Stimulated activated CD8-positive, alpha-beta memory T cell treated with anti-CD3 and anti-CD28 coated beads, Interleukin-7, amount 100 ng/mL, for 24 hours (primary cell): ENCODE data around the gene PRPF19.

Source experiments
- DNase-seq: peaks from one replicate; pipeline ENCODE4 v3.0.0-alpha.2; 2020; ENCODE audit warnings: low read depth

PRPF19 gene

DNA sequence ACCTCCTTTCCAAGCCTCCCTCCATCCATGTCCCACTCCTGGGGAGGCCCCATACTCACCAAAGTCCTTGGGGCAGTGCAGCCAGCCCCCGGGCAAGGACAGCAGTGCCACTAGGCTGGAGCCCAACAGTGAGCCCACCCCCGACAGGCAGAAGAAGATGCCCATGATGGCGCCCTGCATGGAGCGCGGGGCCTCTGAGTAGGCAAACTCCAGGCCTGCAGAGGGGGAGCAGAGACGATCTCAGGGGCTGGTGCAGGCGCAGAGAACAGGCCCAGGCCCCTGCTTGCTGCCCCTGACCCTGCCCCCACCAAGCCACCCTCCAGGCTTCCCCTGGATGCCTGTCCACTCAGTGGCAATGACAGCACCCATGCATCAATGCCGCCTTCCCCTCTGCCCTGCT lies 31.4 kb upstream of the PRPF19 start:
- no peak for DNase-seq

DNA sequence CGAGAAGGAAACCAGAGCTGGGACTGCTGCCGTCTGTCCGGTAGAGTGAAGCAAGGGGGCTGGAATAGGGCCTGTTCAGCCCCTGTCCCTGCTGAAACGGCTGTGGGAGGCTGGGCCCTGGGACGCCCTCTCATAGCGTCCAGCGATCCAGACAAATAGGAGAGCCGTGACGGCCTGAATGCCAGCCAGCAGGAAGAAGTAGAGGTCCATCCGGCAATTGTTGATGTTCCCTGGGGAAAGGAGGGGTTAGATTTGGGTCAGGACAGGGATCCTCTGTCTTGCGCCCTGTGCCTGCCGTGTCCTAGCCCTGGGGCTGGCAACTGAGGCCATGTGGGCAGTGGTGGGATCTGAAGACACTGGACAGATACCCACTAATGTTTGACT lies 30.8 kb upstream of the PRPF19 start:
- no peak for DNase-seq

DNA sequence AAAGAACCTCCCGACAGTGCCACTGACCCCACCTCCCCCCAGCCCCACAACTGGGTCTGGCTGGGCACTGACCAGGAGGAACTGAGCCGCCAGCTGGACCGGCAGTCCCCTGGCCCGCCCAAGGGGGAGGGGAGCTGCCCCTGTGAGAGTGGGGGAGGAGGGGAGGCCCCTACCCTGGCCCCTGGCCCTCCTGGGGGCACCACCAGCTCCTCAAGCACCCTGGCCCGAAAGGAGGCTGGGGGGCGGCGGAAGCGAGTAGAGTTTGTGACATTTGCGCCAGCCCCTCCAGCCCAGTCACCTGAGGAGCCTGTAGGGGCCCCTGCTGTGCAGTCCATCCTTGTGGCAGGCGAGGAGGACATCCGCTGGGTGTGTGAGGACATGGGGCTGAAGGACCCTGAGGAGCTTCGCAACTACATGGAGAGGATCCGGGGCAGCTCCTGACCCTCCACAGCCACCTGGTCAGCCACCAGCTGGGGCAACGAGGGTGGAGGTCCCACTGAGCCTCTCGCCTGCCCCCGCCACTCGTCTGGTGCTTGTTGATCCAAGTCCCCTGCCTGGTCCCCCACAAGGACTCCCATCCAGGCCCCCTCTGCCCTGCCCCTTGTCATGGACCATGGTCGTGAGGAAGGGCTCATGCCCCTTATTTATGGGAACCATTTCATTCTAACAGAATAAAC lies 30.2 kb upstream of the PRPF19 start:
- no peak for DNase-seq

DNA sequence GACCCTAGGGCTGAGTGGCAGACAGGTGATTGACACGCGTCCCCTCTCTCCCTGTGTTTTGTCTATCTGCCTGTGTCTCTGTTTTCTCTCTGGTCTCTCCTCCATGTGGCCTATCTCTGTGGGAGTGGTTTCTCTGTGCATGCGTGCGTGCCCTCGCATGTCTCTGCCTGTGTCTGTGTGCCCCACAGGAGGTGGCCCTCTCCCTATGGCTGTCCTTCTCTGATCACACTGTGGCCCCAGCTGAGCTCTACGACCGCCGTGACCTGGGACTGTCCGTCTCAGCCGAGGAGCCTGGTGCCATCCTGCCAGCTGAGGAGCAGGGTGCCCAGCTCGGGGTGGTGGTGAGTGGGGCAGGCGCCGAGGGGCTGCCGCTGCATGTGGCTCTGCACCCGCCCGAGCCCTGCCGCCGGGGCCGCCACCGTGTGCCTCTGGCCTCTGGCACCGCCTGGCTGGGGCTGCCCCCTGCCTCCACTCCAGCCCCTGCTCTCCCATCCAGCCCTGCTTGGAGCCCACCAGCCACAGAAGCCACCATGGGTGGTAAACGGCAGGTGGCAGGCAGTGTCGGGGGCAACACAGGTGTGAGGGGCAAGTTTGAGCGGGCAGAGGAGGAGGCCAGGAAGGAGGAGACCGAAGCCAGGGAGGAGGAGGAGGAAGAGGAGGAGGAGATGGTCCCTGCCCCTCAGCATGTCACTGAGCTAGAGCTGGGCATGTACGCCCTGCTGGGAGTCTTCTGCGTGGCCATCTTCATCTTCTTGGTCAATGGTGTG lies 29.5 kb upstream of the PRPF19 start:
- no peak for DNase-seq

DNA sequence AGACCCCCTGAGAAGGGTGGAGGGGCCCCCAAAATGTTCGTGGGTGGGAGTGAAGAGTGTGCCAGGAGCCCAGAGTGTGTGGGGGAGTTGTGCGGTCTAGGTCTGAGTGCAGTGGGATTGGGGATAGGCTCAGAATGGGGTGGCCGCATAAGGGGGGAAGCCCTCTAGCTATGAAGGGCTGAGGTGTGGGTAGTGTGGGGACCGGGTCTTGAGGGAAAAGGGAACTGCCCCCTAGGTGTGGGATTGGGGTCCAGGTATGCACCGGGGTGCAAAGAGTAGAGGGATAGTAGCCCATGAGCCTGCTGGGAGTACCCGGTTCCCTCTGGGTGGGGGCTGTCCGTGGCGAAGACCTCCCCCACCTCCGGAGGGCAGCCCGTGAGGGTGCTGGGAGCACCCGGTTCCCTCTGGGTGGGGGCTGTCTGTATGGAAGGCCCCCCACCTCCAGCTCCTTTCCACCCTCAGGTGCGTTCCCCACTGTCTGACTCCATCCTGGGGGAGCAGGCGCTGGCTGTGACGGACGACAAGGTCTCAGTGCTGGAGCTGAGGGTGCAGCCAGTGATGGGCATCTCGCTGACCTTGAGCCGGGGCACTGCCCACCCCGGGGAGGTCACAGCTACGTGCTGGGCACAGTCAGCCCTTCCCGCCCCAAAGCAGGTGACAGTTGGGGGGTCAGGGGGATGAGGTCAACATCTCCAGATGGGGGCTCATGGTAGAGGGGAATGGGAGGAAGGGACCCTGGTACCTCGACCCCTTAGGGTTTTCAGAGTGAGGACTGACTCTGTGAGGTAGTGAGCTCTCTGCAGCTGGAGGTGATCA lies 28.6 kb upstream of the PRPF19 start:
- no peak for DNase-seq

DNA sequence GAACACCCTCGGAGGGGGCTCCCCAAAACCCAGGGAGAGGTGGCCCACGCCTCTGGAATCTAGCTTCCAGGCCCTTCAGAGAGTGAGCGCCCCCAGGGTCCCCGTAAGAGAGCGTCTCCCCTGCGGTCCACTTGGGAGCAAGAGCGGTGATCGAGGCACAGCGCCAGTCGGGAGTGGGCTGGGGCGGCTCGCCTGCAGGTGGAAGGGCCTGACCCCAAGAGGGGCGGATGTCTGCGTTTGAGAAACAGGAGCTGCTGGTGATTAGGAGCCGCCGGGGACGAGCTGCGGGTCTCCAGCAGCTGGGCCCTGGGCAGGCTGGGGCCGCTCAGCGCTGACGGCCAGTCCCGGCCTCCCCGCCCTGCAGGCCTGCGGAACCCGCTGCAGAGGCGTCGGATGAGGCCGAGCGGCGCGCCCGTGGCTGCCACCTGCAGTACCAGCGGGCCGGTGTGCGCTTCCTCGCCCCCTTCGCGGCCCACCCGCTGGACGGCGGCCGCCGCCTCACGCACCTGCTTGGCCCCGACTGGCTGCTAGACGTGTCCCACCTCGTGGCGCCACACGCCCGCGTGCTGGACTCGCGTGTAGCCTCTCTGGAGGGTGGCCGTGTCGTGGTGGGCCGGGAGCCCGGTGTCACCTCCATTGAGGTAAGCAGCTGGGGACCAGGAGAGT lies 27.9 kb upstream of the PRPF19 start:
- DNase-seq = no peak

DNA sequence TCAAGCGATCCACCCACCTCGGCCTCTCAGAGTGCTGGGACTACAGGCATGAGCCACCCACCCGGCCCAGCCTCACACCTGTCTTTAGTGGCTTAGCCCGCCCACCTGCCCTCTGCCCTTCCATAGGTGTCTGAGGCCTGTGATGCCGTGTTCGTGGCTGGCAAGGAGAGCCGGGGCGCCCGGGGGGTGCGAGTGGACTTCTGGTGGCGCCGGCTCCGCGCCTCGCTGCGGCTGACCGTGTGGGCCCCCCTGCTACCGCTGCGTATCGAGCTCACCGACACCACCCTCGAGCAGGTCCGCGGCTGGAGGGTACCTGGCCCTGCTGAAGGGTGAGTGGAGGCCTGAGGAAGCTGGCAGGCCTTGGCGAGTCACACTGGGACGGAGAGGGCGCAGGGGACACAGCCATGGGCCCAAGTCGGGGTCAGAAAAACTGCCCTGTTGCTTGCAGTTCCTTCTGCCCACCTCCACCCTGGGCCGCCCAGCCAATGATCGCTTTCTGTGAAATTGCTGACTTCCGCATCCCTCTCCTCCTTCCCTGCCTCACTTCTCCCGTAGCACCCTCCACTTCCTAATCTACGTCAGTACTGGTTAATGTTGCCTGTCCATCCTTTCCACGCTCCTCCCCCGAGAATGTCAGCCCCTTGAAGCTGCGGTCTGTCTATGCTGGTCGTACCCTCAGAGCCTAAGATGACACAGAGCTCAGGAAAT lies 27.2 kb upstream of the PRPF19 start:
- no peak for DNase-seq

DNA sequence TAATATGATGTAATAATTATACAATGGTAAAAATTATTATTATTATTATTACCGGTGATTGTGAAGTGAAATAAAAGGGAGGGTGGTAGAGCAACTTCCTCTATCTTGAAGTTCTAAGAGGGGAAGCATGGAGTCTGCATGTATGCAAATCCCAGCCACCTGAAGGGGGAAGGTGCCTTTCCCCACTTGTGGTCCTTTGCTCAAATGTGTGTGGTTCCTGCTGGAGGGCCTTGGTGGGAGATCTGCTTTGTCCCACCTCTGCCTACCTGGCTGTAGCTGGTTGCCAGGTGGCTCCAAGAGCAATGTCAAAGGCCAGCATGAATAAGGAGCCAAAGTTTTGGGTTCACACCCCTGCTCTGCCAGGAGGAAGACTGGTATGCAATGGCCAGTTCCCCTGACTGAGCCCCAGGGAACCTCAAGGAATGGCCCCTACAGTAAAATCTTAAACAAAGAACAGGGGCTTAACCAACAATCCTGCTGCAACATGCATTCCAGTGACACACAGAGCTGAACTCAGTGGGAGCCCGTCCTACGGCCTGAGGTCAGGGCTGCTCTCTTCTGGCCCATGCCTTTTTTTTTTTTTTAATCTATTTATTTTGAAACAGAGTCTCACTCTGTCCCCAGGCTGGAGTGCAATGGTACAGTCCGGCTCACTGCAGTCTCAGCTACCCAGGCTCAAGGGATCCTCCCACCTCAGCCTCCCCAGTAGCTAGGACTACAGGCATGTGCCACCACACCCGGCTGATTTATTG lies 26.4 kb upstream of the PRPF19 start:
- DNase-seq = no peak

DNA sequence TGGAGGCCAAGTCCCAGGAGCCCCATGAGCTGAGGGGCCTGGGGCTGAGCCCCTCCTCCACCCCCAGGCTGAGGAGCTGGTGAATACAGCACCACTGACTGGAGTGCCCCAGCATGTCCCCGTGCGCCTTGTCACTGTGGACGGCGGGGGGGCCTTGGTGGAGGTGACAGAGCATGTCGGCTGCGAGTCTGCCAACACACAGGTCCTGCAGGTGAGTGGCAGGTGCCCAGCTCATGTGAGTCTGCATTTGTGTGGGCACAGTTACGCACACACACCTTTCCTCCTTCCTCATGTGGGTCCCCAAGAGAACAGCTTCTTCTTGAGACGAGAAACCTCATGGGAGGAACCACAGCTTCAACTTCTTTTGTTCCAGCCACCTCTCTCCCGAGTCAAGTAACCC lies 25.5 kb upstream of the PRPF19 start:
- no peak for DNase-seq

DNA sequence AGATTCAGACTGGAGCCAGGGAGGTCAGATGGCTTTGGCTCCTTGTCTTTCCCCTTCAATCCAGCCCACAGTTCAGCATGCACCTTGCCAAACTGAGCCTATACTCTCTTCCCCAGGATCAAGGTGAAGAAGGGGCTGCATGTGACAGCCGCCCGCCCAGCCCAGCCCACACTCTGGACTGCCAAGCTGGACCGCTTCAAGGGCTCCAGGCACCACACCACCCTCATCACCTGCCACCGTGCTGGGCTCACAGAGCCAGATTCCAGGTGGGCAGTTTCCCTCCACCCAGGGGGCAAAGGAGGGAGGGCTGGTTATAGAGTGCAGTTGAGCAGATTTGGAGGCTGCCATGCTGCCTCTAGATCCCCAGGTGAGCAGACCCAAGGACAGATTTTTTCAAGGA lies 24.0 kb upstream of the PRPF19 start:
- DNase-seq = no peak

DNA sequence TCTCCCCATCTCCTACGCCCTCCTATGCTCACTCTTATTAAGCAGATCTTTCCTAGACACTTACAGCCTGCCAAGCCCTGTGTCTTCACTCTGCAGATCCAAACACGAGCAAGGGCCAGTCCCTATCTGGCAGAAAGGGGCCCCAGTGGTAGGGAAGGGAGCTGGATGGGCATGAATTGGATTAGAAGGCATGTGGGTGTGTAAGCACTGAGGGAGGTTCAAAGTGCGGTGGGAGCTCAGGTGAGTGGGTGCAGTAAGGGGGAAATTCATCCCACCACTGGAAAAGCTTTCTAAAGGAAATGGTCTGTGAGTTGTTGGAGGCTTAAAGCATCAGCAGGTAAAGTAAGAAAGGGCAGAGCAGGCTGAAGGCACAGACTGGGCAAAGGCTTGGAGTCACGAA lies 23.4 kb upstream of the PRPF19 start:
- no peak for DNase-seq

DNA sequence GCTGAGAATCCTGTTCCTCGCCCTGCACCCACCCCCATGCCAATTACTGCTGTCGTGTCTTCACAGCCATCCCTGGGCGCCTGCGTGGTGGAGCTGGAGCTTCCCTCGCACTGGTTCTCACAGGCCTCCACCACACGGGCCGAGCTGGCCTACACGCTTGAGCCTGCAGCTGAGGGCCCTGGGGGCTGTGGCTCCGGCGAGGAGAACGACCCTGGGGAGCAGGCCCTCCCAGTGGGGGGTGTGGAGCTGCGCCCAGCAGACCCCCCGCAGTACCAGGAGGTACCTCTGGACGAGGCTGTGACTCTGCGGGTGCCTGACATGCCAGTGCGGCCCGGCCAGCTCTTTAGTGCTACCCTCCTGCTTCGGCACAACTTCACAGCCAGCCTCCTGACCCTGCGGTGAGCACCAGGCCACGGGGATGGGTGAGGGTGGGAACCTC lies 22.2 kb upstream of the PRPF19 start:
- no peak for DNase-seq

DNA sequence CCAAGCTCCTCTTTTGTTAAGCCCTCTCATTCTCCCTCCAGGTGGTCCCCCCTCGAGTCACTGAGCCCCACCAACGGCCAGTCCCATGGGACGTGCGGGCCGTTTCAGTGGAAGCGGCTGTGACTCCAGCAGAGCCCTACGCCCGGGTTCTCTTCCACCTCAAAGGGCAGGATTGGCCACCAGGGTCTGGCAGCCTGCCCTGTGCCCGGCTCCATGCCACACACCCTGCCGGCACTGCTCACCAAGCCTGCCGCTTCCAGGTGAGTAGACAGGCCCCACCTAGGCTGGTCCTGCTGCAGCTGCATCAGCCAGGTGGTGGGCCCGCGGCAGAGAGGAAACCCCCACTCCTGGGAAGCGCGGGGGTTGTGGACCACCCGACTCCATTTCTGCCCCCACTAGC lies 21.2 kb upstream of the PRPF19 start:
- no peak for DNase-seq

DNA sequence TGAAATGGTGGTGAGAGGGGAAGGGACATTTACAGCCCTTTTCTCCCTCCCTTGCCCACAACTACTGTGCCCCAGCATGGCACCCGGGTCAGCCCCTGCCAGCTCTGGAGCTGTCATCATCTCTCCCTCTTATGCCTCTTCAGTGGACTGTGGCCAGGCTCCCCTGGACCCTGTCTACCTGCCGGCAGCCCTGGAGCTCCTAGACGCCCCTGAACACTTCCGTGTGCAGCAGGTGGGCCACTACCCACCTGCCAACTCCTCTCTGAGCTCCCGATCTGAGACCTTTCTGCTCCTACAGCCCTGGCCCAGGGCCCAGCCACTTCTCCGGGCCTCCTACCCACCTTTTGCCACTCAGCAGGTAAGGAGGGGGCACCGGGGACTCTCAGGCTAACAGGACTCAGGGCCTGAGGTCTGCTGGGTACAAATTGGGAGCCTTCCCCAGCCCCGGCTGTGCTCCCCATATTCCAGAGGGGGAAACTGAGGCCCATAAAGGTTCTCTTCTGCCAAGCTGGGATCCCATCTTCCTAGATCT lies 20.7 kb upstream of the PRPF19 start:
- no peak for DNase-seq

DNA sequence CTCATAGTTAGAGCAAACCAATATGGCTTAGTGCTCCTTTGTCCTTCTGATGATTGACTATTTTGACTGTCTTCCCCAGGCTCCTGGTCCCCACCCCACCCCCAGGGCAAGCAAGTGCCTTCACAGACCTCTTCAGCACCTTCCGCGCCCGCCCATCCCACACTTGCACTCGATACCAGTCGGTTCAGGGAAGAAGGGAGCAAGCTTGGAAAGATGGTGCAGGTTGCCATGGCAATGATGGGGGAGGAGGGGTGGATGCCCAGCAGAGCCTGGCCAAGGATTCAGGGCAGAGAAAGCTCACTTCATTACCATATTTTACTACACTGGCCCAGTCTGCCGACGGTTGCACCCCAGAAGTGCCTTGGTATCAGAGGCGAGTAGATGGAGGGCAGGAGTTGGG lies 20.1 kb upstream of the PRPF19 start:
- no peak for DNase-seq

DNA sequence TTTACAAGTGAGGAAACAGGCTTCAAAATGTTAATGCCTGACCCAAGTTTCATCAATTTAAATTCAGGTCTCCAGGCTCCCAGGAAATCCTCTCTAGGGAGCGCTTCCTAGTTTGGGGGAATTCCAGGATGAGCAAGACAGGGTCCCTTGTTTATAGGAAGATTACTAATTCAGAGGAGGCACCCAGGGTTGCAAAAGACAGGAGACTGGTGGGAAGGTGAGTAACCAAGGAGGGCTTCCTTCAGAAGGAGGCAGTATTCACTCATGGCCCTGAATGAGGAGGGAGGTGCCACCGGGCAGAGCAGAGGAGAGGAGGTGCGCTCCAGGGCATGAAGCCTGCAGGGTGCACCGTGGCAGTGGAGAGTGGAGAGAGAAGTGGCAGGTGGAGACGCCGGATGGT lies 19.5 kb upstream of the PRPF19 start:
- DNase-seq = no peak

DNA sequence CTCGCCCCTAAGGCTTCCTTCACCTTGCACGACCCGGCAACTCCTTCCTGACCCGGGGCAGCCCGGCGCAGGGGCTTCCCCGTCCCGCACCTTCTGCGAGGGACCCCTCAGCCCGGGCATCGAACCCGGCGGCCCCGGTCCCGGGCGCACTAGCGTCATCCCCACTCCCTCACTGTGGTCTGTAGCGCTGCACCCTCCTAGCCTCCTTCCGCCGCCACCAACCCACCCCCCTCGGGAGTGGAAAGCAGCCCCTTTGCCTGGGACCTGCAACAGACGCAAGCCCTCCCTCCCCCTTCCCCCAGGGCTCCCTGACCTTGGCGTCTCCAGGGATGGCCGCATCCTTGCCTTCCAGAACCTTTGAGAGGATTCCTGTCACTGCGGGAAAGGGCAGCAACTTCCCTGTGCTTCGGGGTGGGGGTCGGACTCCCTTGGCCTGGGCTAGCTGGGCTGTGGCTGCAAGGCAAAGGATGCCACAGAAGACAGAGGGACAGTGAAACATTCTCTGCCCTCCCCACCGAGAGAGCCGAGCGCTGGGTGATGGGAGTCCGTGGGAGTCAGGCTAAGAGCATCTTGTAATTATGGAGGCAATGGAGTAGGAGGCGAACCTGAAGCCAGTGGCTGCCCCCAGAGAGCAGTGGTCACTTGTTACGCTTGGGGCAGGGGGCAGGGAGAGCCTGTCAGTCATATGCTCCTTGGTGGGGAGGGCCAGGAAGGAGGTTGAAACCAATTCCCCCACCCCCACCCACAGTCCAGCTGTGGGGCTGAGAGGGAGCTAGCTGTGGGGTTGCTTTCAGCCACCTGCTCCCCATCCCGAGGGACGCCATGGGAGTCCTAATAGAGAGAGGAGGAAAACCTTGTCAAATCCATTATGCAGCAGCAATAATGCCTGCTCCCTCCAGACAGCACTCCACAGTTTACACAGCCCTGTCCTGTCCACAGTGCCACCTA lies 18.8 kb upstream of the PRPF19 start:
- DNase-seq = no peak

DNA sequence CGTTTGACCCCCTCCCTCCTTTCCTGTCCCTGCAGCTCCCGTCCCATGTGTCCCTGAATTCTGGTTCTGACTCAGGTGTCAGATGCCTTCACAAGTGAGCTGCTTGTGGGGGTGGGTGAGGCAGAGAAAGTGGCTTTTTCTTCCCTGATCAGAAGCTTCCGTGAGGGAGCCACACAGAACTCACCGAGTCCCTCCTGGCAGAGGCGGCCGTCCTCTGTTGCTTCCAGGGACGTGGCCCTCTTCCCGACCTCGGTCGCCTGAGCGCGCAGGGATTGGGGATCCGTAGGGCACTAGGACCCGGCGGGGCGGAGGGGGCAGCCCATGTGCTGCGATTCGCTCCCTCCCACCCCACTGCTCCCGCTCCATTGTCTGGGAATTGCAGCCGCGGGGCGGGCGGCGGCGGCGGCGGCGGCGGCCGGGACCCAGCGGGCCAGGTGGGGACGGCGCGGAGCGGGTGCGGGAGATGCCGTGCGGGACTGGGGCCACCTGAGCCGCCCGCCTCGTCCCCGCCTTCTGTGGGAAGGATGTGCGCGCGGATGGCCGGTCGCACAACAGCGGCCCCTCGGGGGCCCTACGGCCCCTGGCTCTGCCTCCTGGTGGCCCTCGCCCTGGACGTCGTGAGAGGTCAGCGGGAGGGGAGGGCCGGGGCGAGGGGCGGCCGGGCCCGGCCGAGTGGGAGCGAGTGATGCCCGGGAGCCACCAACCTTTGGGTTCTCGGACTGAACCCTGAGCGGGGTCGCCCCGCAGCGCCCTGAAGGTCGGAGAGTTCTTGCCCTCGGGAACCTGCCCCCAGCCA lies 17.9 kb upstream of the PRPF19 start, which contains the start of gene TMEM132A:
Gene TMEM132A (plus strand): TSS at position 351 of the 796 bp plus-strand sequence. CDS start 174 bp downstream, at position 525.
- no peak for DNase-seq

DNA sequence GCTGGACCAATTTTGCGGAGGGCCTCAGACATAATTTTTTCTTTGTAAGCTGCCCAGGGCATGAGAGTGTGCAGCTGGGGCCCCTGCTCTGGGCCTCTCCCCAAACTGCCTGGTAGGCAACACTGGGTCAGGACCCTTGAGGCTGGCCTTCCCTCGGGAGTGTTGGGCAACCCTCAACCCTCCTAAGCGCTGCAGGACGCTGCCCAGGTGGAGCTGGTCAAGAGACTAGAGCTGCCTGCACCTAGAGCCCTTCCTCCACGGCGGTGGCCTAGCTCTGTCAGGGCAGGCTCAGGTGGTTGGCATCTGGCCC lies 17.4 kb upstream of the PRPF19 start:
- no peak for DNase-seq
